GM21423 (cell line): Measurements from ENCODE around the gene PTCD2.
A peak's percentile ranks its signal among the peaks of the same experiment; 100 is the strongest.
"Not testable (repeated sequence)": the region's sequence is repeated elsewhere in the genome, so short reads cannot be mapped to it uniquely, and the experiment has no call there.

Experiments used
- ATAC-seq: cut with Tn5 transposase; IDR thresholded peaks from one replicate; pipeline ENCODE4 v1.9.1; 2021; ENCODE audit warnings: mild to moderate bottlenecking, moderate library complexity; ENCODE audit not compliant: unreplicated experiment

PTCD2 gene

GRCh38 chr5:72377910-72378638 is 57.9 kb downstream of the PTCD2 start:
- ATAC-seq, result no peak

GRCh38 chr5:72378639-72379289 is 58.6 kb downstream of the PTCD2 start:
- ATAC-seq, result no peak

- no peak for ATAC-seq
Measured at GRCh38 chr5:72379936-72380335, 59.8 kb downstream of the PTCD2 start.

GRCh38 chr5:72380492-72381274 is 60.5 kb downstream of the PTCD2 start:
- peak; percentile 59 for ATAC-seq

GRCh38 chr5:72383280-72383679 is 63.1 kb downstream of the PTCD2 start:
- ATAC-seq, result no peak

GRCh38 chr5:72383726-72384125 is 63.6 kb downstream of the PTCD2 start:
- ATAC-seq, result no peak

- ATAC-seq, result no peak
Measured at GRCh38 chr5:72386639-72387038, 66.5 kb downstream of the PTCD2 start.

- ATAC-seq, result no peak
Measured at GRCh38 chr5:72387985-72388384, 67.8 kb downstream of the PTCD2 start.

- no peak for ATAC-seq
Measured at GRCh38 chr5:72388646-72389045, 68.5 kb downstream of the PTCD2 start.

GRCh38 chr5:72390836-72391235 is 70.7 kb downstream of the PTCD2 start:
- ATAC-seq, result no peak

- no peak for ATAC-seq
Measured at GRCh38 chr5:72392326-72392733, 72.2 kb downstream of the PTCD2 start.

- no peak for ATAC-seq
Measured at GRCh38 chr5:72393052-72393451, 72.9 kb downstream of the PTCD2 start.

GRCh38 chr5:72394688-72395087 is 74.5 kb downstream of the PTCD2 start:
- ATAC-seq, result no peak

- ATAC-seq, result no peak
Measured at GRCh38 chr5:72397836-72398235, 77.7 kb downstream of the PTCD2 start.

- ATAC-seq, result no peak
Measured at GRCh38 chr5:72400950-72401349, 80.8 kb downstream of the PTCD2 start.

- ATAC-seq, result no peak
Measured at GRCh38 chr5:72402381-72402890, 82.3 kb downstream of the PTCD2 start.

GRCh38 chr5:72402959-72403628 is 82.9 kb downstream of the PTCD2 start:
- ATAC-seq, result no peak

- not testable (repeated sequence) for ATAC-seq
Measured at GRCh38 chr5:72404771-72405170, 84.6 kb downstream of the PTCD2 start.

GRCh38 chr5:72407078-72407477 is 86.9 kb downstream of the PTCD2 start:
- no peak for ATAC-seq

GRCh38 chr5:72407541-72407940 is 87.4 kb downstream of the PTCD2 start:
- ATAC-seq, result no peak

GRCh38 chr5:72408127-72408526 is 88.0 kb downstream of the PTCD2 start:
- ATAC-seq, result no peak
